Endothelial cell of umbilical vein (primary cell): Measurements from ENCODE around the gene UBC. TPM values are rescaled to one million over a fixed set of nuclear protein-coding genes. Genes with fewer than 3 reads are reported as not detected.

Experiments
- BruUV-seq: library from RNA; stranded (reverse); fragments of 400-500 nt; replicated peaks from 2 replicates; lab custom pipeline; 2021; lab: Mats Ljungman, UMichigan
- CTCF ChIA-PET: fragments of 300-600, 350-600 bp; sonication (Branson Sonifier 250); formaldehyde crosslinking; loops from one replicate; lab custom pipeline; 2021; ENCODE audit warnings: antibody characterized with exemption, inconsistent platforms; lab: Charles Lee
- POLR2A ChIA-PET: fragments of 300-600, 350-600 bp; sonication (Branson Sonifier 250); formaldehyde crosslinking; loops from one replicate; lab custom pipeline; 2021; ENCODE audit warnings: antibody characterized with exemption, inconsistent platforms; lab: Charles Lee
- DNase-seq: peaks from one replicate; pipeline ENCODE4 v3.0.0-alpha.2; 2011; ENCODE audit warnings: low read depth, low spot score
- FAIRE-seq: peaks from 2 replicates; lab custom pipeline; 2011; peaks lifted over from hg19 to GRCh38; lab: Jason Lieb, UNC
- H2AFZ ChIP-seq: 2 replicates; pipeline ENCODE4 v1.6.0; 2012; ENCODE audit warnings: low read depth, low read length, control low read depth, inconsistent platforms
- H3K27ac ChIP-seq: 2 replicates; pipeline ENCODE4 v1.5.1; 2011; ENCODE audit warnings: low read depth, mild to moderate bottlenecking, control low read depth, low read length, moderate library complexity; ENCODE audit not compliant: insufficient read depth
- H3K27me3 ChIP-seq, 2 experiments: 2 replicates each; pipeline versions ENCODE4 v1.6.0 to v1.6.1; 2011; ENCODE audit warnings: low read length in 2 of 2, mixed read lengths in 1 of 2; ENCODE audit not compliant: control insufficient read depth in 2 of 2, insufficient read depth in 2 of 2
- H3K36me3 ChIP-seq, 2 experiments: 2 replicates in 1 of 2; 3 replicates in 1 of 2; pipeline ENCODE4 v1.5.1; 2011; ENCODE audit warnings: low read length in 2 of 2, mild to moderate bottlenecking in 1 of 2, moderate library complexity in 1 of 2; ENCODE audit not compliant: control insufficient read depth in 2 of 2, insufficient read depth in 2 of 2; ENCODE audit errors: extremely low read depth in 1 of 2
- H3K4me1 ChIP-seq: 3 replicates; pipeline ENCODE4 v1.5.1; 2011; ENCODE audit warnings: mild to moderate bottlenecking, low read length; ENCODE audit not compliant: control insufficient read depth, insufficient read depth; ENCODE audit errors: extremely low read depth
- H3K4me2 ChIP-seq: 2 replicates; pipeline ENCODE4 v1.6.1; 2011; ENCODE audit warnings: low read length, control low read depth, mixed read lengths; ENCODE audit not compliant: insufficient read depth
- H3K4me3 ChIP-seq, 3 experiments: fragments of 200-600 bp in 1 of 3; sonication (generic), shearing (Covaris generic) in 1 of 3; replicated peaks in 1 of 3; 2 replicates each; pipeline ENCODE4 v1.5.1; 2011 to 2016; ENCODE audit warnings: control low read depth in 3 of 3, low read length in 3 of 3, mild to moderate bottlenecking in 2 of 3, inconsistent platforms in 1 of 3, low read depth in 1 of 3, moderate library complexity in 1 of 3; ENCODE audit not compliant: insufficient read depth in 1 of 3
- H3K79me2 ChIP-seq: 2 replicates; pipeline ENCODE4 v1.6.0; 2012; ENCODE audit warnings: low read length, inconsistent platforms; ENCODE audit not compliant: control insufficient read depth, insufficient read depth
- H3K9ac ChIP-seq: replicated peaks from 2 replicates; pipeline ENCODE3; 2011; ENCODE audit warnings: low read length, control low read depth; ENCODE audit not compliant: insufficient read depth; ENCODE audit errors: extremely low read depth
- H3K9me1 ChIP-seq: replicated peaks from 3 replicates; pipeline ENCODE4 v1.6.0; 2011; ENCODE audit warnings: mild to moderate bottlenecking, low read length; ENCODE audit not compliant: control insufficient read depth, insufficient read depth; ENCODE audit errors: extremely low read depth
- H3K9me3 ChIP-seq: replicated peaks from 2 replicates; pipeline ENCODE4 v1.5.1; 2012; ENCODE audit warnings: low read length, inconsistent platforms; ENCODE audit not compliant: control insufficient read depth, insufficient read depth
- H4K20me1 ChIP-seq: replicated peaks from 2 replicates; pipeline ENCODE3; 2011; ENCODE audit warnings: mild to moderate bottlenecking, low read length; ENCODE audit not compliant: control insufficient read depth, insufficient read depth; ENCODE audit errors: extremely low read depth
- EZH2 ChIP-seq: IDR thresholded peaks from 2 replicates; pipeline ENCODE4 v1.6.1; 2012; ENCODE audit warnings: borderline replicate concordance, low read depth, mild to moderate bottlenecking, moderate library complexity, low read length, inconsistent platforms; ENCODE audit not compliant: severe bottlenecking
- GATA2 ChIP-seq: IDR thresholded peaks from 2 replicates; pipeline ENCODE4 v1.7.0; 2011; ENCODE audit warnings: low read depth, mild to moderate bottlenecking, moderate library complexity, mixed read lengths, low read length; ENCODE audit not compliant: insufficient read length, insufficient read depth
- MYC ChIP-seq: IDR thresholded peaks from one replicate; pipeline ENCODE4 v1.6.1; 2011; ENCODE audit warnings: mild to moderate bottlenecking, low read depth, low read length
- POLR2A ChIP-seq: IDR thresholded peaks from 2 replicates; pipeline ENCODE4 v1.6.1; 2012; ENCODE audit warnings: low read depth, mild to moderate bottlenecking, control low read depth, low read length
- POLR2AphosphoS5 ChIP-seq: IDR thresholded peaks from 2 replicates; pipeline ENCODE4 v1.6.1; 2012; ENCODE audit warnings: low read depth, mild to moderate bottlenecking, control low read depth, low read length, moderate library complexity; ENCODE audit not compliant: insufficient read depth
- dilution Hi-C: fragments of 300-500 bp; cut with MboI; formaldehyde crosslinking; loops from one replicate; pipeline ENCODE4 v1.15.0; 2019; ENCODE audit warnings: low sequenced_read_pairs; ENCODE audit not compliant: extremely low pct_ligation_motif_present
- intact Hi-C: fragments of 100-400 bp; cut with micrococcal nuclease; formaldehyde crosslinking; loops from one replicate; pipeline ENCODE4 v1.10.0; 2022
- polyA plus RNA-seq, 4 experiments: library from polyadenylated mRNA; depleted of rRNA in 3 of 4; stranded (reverse) in 3 of 4; unstranded in 1 of 4; fragments of >200 nt; gene quantifications; 2 replicates each; pipeline versions ENCODE4 v1.2.1 to v1.2.3, GENCODE V29; 2011 to 2012; ENCODE audit warnings: missing spikeins in 1 of 4
- total RNA-seq: library from RNA; stranded (reverse); gene quantifications from 2 replicates; pipeline ENCODE4 v1.2.3, GENCODE V29; 2021
- TF ChIP-seq, protein P1 (sequence below), 2 donors: IDR thresholded peaks; 1 replicate in 1 of 2; 2 replicates in 1 of 2; pipeline ENCODE4 v1.5.1; 2011; ENCODE audit warnings: low read length in 2 of 2, mild to moderate bottlenecking in 2 of 2, moderate library complexity in 2 of 2, control low read depth in 1 of 2, inconsistent platforms in 1 of 2, low read depth in 1 of 2; ENCODE audit not compliant: insufficient read depth in 1 of 2; ENCODE audit errors: extremely low read depth in 1 of 2
- TF ChIP-seq, protein P2 (sequence below): IDR thresholded peaks from 2 replicates; pipeline ENCODE4 v1.6.1; 2011; ENCODE audit not compliant: insufficient read depth, insufficient read length

Gene UBC
- total and polyA plus RNA-seq, 2 donors (not counting 3 experiments of a cell fraction or from before 2014, with no cell fraction given), result 875 to 1,305 TPM

DNA sequence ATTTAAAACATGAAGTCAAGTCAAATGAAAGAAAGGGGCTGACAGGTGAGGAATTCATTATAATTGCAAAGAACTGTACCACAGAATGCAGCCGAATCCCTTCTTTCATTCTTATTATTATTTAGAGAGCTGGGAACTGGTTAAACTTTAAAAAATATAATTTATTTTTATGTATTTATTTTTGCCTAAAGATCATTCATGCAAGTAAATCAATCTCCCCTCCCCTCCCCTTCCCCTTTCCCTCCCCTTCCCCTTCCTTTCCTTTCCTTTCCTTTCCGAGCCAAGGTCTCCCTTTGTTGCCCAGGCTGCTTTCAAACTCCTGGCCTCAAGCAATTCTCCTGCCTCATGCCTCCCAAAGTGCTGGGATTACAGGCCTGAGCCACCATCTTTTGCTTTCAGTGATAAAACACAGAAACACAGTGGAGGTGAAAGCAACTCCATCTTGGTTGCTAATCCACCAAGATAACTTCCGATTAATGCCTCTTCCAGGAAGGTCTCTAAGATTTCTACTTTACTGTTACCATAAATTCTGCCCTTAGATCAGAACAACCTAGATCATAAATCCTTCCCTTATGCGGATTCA, 6.0 kb upstream of the UBC start:
- intact Hi-C loops, result no loop called here
- peaks cover under 1% of the 10 kb centered on the region for H3K79me2 ChIP-seq
- peak overlapping the region; percentile 8 for H3K9ac ChIP-seq
- no TSS peak for BruUV-seq
- no peaks in the 10 kb centered on the region for H3K9me1 ChIP-seq
- dilution Hi-C loops, result no loop called here
- POLR2A ChIA-PET, result interaction anchor here (0.8 to 1.2 kb wide), 2 partner anchors 11 to 20 kb away, joined by 3 read pairs; no protein-coding TSS in a partner anchor
- H2AFZ ChIP-seq, result peak overlapping the region; percentile 35
- H3K27me3 ChIP-seq, result no peaks in the 10 kb centered on the region
- TF ChIP-seq MYC, result no peak
- no peak for TF ChIP-seq EZH2
- TF ChIP-seq, protein P1, sequence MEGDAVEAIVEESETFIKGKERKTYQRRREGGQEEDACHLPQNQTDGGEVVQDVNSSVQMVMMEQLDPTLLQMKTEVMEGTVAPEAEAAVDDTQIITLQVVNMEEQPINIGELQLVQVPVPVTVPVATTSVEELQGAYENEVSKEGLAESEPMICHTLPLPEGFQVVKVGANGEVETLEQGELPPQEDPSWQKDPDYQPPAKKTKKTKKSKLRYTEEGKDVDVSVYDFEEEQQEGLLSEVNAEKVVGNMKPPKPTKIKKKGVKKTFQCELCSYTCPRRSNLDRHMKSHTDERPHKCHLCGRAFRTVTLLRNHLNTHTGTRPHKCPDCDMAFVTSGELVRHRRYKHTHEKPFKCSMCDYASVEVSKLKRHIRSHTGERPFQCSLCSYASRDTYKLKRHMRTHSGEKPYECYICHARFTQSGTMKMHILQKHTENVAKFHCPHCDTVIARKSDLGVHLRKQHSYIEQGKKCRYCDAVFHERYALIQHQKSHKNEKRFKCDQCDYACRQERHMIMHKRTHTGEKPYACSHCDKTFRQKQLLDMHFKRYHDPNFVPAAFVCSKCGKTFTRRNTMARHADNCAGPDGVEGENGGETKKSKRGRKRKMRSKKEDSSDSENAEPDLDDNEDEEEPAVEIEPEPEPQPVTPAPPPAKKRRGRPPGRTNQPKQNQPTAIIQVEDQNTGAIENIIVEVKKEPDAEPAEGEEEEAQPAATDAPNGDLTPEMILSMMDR (IDR thresholded peaks at IDR 0.05; ENCODE audit: extremely low read depth in 1 of 2, insufficient read depth in 1 of 2, low read depth in 1 of 2, low read length in 2 of 2), result no peak
- no peak for TF ChIP-seq POLR2AphosphoS5
- no peak for TF ChIP-seq POLR2A
- TF ChIP-seq, protein P2, sequence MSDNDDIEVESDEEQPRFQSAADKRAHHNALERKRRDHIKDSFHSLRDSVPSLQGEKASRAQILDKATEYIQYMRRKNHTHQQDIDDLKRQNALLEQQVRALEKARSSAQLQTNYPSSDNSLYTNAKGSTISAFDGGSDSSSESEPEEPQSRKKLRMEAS, result no peak
- TF ChIP-seq GATA2, result no peak
- no peak for DNase-seq
- no peak overlapping the region for H3K4me3 ChIP-seq
- no peaks in the 10 kb centered on the region for H3K9me3 ChIP-seq
- H3K36me3 ChIP-seq, result no peaks in the 10 kb centered on the region
- peak overlapping the region; percentile 77 for H3K27ac ChIP-seq
- CTCF ChIA-PET, result interaction anchor here (1.2 to 1.3 kb wide), 2 partner anchors 13 to 20 kb away, joined by 7 to 9 read pairs; no protein-coding TSS in a partner anchor
- FAIRE-seq, result no peak
- peaks cover 56% of the 10 kb centered on the region for H3K4me1 ChIP-seq
- peak overlapping the region; percentile 54 for H3K4me2 ChIP-seq
- no peaks in the 10 kb centered on the region for H4K20me1 ChIP-seq
